GM19043 (cell line): ENCODE measurements around the gene SETD2.
"Not testable (repeated sequence)": the region's sequence is repeated elsewhere in the genome, so short reads cannot be mapped to it uniquely, and the experiment has no call there.

ENCODE experiments used
- ATAC-seq: cut with Tn5 transposase; IDR thresholded peaks from one replicate; pipeline ENCODE4 v1.9.1; 2021; ENCODE audit warnings: low read depth; ENCODE audit not compliant: unreplicated experiment

SETD2 gene

GRCh38 chr3:47156396-47156795 lies 7.5 kb downstream of the SETD2 start:
- ATAC-seq = no peak

DNA sequence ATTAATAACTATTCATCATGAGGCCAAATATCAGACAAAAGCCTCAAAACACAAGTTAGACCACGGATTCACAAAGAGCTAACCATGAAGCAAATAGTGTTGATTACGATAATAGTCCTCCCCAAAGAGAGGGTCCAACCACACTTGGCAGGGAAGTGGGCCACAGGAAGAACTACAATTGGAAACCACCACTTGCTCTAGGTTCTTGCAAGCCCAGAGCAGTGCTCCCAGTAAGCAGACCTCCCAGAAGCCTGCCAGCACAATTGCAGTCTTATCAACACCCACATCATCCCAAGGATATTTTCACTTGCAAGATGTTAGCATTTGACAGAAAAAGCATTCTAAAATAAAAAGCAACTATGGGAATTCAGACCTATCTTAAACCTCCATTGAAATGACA lies 11.3 kb downstream of the SETD2 start:
- ATAC-seq = no peak

DNA sequence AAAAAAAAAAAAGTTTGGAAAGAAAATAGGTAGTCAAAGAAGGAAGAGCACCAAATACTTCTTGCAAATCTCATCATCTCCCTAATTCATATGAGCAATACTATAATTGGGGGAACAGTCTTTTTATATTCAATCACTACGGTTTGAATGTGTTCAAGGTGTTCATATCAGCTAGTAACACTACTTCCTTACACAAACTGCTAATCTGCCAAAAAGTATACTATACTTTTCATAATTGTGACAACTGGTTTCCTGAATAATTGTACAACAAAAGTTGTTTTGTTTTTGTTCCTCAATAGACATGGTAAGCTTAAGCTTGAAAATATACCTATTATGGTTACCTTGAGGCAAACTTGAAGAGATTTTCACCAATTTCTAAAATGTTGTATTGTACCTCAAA lies 12.1 kb downstream of the SETD2 start:
- no peak for ATAC-seq

- ATAC-seq = no peak
Measured at GRCh38 chr3:47149339-47149933, 14.5 kb downstream of the SETD2 start.

- no peak for ATAC-seq
Measured at GRCh38 chr3:47145272-47145671, 18.6 kb downstream of the SETD2 start.

DNA sequence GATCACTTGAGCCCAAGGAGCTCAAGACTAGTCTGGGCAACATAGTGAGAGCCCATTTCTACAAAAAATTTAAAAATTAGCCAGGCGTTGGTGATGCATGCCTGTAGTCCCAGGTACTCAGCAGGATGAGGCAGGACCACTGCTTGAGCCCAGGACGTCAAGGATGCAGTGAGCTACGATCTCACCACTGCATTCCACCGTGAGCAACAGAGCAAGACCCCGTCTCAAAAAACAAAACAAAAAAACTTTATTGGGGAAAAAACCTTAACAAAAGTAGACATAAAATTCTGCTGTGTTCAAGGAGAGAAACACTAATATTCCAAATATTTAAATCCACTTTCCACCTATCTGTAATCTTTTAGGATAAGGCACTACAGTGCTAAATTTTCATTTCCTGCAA lies 20.8 kb downstream of the SETD2 start:
- no peak for ATAC-seq

DNA sequence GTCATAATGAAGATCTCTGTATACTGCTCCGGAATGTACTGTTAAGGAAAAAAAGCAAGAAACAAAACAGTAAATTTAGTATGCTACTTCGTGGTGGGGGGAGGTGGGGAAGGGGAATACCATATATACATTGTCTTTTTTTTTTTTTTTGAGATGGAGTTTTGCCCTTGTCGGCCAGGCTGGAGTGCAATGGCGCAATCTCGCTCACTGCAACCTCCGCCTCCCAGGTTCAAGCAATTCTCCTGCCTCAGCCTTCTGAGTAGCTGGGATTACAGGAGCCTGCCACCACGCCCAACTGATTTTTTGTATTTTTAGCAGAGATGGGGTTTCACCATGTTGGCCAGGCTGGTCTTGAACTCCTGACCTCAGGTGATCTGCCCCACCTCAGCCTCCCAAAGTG lies 21.4 kb downstream of the SETD2 start:
- ATAC-seq = not testable (repeated sequence)

DNA sequence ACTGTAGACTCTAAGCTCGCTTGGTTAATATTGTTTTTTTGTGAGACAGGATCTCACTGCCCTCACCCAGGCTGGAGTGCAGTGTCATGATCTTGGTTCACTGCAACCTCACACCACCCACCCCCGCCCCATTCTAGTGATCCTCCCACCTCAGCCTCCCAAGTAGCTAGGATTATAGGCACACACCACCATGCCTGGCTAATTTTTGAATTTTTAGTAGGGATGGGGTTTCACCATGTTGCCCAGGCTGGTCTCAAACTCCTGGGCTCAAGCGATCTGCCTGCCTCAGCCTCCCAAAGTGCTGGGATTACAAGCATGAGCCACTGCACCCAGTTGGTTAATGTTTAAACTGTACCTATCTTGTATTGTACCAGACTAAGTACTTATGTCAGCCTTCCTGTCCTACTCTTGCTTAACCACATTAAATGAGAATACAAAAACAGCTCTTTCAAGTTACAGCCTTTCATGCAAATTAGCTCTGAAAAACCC lies 22.9 kb downstream of the SETD2 start:
- peak; percentile 96 for ATAC-seq

DNA sequence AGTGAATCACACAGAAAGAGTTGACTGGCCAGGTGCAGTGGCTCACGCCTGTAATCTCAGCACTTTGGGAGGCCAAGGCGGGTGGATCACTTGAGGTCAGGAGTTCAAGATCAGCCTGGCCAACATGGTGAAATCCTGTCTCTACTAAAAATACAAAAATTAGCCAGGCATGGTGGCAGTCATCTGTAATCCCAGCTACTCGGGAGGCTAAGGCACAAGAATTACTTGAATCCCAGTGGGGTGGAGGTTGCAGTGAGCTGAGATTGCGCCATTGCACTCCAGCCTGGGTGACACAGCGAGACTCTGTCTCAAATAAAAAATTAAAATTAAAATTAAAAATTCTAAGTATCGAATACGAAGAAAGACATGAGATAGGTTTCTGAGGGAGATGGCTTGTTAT lies 23.4 kb downstream of the SETD2 start:
- ATAC-seq = not testable (repeated sequence)

GRCh38 chr3:47134311-47134710 lies 29.6 kb downstream of the SETD2 start:
- ATAC-seq = no peak

DNA sequence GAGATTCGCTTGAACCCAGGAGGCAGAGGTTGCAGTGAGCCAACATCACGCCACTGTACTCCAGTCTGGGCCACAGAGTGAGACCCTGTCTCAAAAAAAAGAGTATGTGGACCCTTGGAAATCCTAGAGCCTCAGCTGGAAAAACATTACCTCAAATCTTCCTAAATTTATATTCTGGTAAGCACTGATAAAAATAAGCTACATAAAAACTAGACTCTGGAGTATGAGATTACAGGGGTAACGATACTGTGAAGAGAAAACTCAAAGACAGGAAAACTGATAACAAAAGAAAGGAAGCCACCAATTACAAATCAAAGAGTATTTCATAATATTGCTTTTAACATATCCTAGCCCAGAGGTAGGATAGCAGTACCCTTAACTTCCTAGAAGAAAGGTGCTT lies 30.3 kb downstream of the SETD2 start:
- no peak for ATAC-seq

- ATAC-seq = no peak
Measured at GRCh38 chr3:47130557-47130956, 33.4 kb downstream of the SETD2 start.

DNA sequence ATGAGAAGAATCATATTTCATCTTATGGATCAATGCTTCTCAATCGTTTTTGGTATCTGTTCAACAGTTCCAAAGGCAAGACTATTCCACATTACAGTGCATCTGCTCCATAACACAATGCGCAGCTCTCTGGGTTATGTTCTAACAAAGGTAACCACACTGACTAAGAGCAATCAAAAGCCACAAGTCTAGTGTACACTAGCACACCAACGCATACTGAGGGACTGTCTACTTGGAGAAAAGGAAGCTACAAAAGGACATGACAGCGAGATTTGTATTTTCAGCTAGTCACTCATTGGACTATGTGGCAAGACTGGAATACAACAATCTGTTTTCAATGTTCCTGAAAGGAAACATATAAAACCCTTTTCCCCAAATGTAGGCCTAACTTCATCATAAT lies 35.8 kb downstream of the SETD2 start:
- ATAC-seq = no peak

DNA sequence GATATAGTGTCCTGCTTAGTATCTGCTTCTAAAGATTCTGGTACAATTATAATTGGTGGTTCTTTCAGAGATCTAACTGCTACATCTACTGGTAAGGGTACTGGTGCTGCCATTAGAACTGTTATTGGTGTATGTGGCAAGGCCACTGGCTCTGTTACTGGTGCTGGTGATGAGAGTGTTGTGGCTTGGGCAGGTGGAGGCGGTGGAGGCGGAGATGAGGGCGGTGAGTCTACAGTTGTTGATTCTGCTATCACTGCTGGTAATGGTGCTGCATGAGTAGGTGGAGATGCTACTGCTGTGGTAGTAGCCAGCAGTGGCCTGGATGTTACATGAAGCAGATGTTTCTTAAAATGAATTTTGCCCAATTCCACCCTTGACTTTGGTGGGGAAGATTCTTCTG lies 40.1 kb downstream of the SETD2 start:
- no peak for ATAC-seq

GRCh38 chr3:47121409-47121808 lies 42.5 kb downstream of the SETD2 start:
- no peak for ATAC-seq

DNA sequence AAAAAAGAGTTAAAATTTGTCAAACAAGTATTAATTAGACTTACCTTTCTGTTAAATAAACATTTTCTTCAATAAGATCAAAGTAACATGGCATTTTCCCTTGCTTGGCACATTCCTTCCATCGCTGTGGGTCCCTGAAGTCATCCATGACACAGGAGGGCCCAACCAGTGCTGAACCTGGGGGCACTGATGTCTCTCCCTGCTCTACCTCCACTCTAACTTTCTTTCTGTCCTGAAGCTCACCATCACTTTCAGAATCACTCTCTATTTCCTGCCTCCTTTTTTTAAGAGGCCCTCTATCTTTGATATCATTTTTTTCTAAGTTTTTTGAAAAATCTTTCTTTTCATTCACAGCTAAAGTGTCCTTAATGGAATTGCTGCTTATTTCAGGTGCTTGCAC lies 43.8 kb downstream of the SETD2 start:
- ATAC-seq = no peak

DNA sequence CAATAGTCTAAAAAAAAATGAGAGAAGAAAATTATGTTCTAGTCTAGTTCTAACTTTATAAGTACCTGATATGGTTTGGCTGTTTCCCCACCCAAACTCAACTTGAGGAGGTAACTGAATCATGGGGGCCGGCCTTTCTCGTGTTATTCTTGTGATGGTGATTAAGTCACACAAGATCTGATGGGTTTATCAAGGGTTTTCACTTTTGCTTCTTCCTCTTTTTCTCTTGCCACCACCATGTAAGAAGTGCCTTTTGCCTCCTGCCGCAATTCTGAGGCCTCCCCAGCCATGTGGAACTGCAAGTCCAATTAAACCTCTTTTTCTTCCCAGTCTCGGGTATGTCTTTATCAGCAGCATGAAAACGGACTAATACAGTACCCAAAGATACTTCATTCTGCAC lies 44.5 kb downstream of the SETD2 start:
- not testable (repeated sequence) for ATAC-seq

DNA sequence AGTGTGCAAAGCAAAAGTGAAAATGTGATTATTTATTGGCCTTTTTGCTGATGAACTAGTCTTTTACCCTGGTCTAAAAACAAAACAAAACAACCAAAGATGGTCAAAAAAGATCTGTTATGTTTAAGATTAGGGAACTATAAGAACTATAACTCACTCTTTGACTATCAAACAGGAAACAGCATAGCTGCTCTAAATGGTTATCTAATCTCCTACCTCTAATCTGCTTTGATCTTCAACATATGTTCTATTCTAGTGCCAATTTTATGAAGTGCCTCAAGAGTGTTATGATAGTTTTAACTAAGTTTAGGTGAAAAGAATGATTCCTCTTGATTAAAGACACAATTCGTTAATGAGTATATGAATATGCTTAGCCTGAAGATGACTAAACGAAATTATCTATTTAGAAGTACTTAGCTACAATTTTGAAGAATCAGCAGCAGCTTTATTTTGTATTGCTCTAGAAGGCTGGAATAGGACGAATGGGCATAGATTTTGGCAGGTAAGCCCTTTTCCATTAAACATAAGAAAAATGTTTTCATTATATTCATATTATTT lies 46.0 kb downstream of the SETD2 start:
- ATAC-seq = no peak

DNA sequence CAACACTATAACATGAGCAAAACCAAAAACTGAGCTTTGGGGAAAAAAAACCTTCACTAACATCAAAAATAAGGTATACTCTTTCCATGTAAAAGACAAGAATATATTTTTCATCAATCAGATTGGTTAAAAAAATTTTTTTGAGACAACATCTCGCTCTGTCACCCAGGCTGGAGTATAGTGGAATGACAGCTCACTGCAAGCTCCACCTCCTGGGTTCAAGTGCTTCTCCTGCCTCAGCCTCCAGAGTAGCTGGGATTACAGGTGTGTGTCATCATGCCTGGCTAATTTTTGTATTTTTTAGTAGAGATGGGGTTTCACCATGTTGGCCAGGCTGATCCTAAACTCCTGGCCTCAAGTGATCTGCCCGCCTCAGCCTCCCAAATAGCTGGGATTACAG lies 48.4 kb downstream of the SETD2 start:
- ATAC-seq = not testable (repeated sequence)

- ATAC-seq = no peak
Measured at GRCh38 chr3:47113669-47114365, 50.1 kb downstream of the SETD2 start.

- no peak for ATAC-seq
Measured at GRCh38 chr3:47112997-47113396, 50.9 kb downstream of the SETD2 start.

DNA sequence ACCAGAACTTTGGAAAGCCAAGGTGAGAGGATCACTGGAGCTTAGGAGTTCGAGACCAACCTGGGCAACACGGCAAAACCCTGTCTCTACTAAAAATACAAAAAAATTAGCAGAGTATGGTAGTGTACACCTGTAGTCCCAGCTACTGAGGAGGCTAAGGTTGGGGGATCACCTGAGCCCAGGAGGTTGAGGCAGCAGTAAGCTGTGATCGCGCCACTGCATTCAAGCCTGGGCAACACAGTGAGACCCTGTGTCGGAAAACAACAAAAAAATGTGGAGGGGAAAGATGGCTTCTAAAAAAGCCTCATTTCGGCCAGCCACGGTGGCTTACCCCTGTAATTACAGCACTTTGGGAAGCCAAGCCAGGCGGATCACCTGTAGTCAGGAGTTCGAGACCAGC lies 54.5 kb downstream of the SETD2 start:
- no peak for ATAC-seq
